Right lobe of liver (tissue), 6 donors: Measurements from ENCODE around the gene ACOT13. TPM values are rescaled to one million over a fixed set of nuclear protein-coding genes. Genes with fewer than 3 reads are reported as not detected.

Experiments used
- ATAC-seq, 4 donors: fragments of 200-7000 bp; cut with Tn5 transposase; one replicate each; pipeline ENCODE4 v1.9.1; 2020; ENCODE audit warnings: mild to moderate bottlenecking in 4 of 4, moderate library complexity in 4 of 4
- DNase-seq, 3 donors: peaks; one replicate each; pipeline ENCODE4 v3.0.0-alpha.2; 2020
- H3K27ac ChIP-seq, 3 donors: fragments of 200-600 bp; one replicate each; pipeline ENCODE4 v1.8.0; 2022
- H3K27me3 ChIP-seq, 2 donors: fragments of 200-600 bp; one replicate each; pipeline ENCODE4 v1.8.0; 2022
- H3K36me3 ChIP-seq, 4 donors: fragments of 200-600 bp; sonication (generic) in 1 of 4; one replicate each; pipeline versions ENCODE4 v1.5.1 to v1.8.0; 2017 to 2022; ENCODE audit warnings: control low read depth in 1 of 4
- H3K4me1 ChIP-seq, 4 donors: fragments of 200-600 bp; sonication (generic) in 1 of 4; one replicate each; pipeline versions ENCODE4 v1.5.1 to v1.8.0; 2017 to 2022; ENCODE audit warnings: control low read depth in 1 of 4
- H3K4me3 ChIP-seq, 3 donors: fragments of 200-600 bp; one replicate each; pipeline ENCODE4 v1.8.0; 2022
- H3K9me3 ChIP-seq, 4 donors: fragments of 200-600 bp; sonication (generic) in 1 of 4; one replicate each; pipeline versions ENCODE4 v1.5.1 to v1.8.0; 2017 to 2022; ENCODE audit warnings: control low read depth in 1 of 4
- CTCF ChIP-seq, 4 donors: fragments of 200-600 bp in 3 of 4; fragments of 450-650 bp in 1 of 4; IDR thresholded peaks; one replicate each; pipeline versions ENCODE4 v1.5.1 to v1.8.0; 2016 to 2022; ENCODE audit warnings: antibody characterized with exemption in 4 of 4, mild to moderate bottlenecking in 2 of 4
- POLR2A ChIP-seq: fragments of 450-650 bp; IDR thresholded peaks from one replicate; pipeline ENCODE4 v1.6.1; 2017; ENCODE audit warnings: antibody characterized with exemption, mild to moderate bottlenecking
- WGBS: methylation state at CpG from one replicate; pipeline ENCODE4 v1.1.6; 2018; ENCODE audit warnings: low coverage, low lambda C conversion rate; ENCODE audit not compliant: insufficient coverage; ENCODE audit errors: missing lambda C conversion rate; 5-methylcytosine and 5-hydroxymethylcytosine counted together
- intact Hi-C, 2 donors: fragments of 100-400 bp; cut with DNase I; formaldehyde crosslinking; loops; one replicate each; pipeline versions ENCODE4 v1.11.2 to v1.14.1; 2022
- total RNA-seq, 6 experiments: library from RNA; depleted of rRNA in 2 of 6; stranded (reverse); fragments of >200 nt in 2 of 6; fragmentation: NEBNext Ultra II Directional in 3 of 6; extraction: Animal tissue kit (Norgen Biotek cat#: 25700) in 3 of 6; gene quantifications; one replicate each; pipeline versions ENCODE4 v1.1.0 to v1.2.4, GENCODE V29; 2016 to 2023
- donor health status: DM: no; HTN: yes; CAD: no.
- donor health status: DM: no; HTN: no; CAD: no.
- donor health status: DM: no; HTN: no; CAD: no.
- donor health status: DM: no; HTN: yes; CAD: no.
- donor health status: DM: no; HTN: yes; CAD: no.

Gene ACOT13
- total RNA-seq, 6 experiments from 2014 or later = 14.0 to 53.6 (median 43.4) TPM

GRCh38 chr6:24642061-24642460 is 24.8 kb upstream of the ACOT13 start:
- TF ChIP-seq POLR2A (no peak), CTCF (IDR thresholded peaks at IDR 0.05) (no peak)
- H3K27ac ChIP-seq = no peak overlapping the region
- H3K9me3 ChIP-seq = no peaks in the 10 kb centered on the region
- no peaks in the 10 kb centered on the region for H3K36me3 ChIP-seq
- no peaks in the 10 kb centered on the region for H3K27me3 ChIP-seq
- H3K4me3 ChIP-seq = no peak overlapping the region
- intact Hi-C loops = no loop called here
- DNase-seq = no peak
- H3K4me1 ChIP-seq = no peaks in the 10 kb centered on the region
- ATAC-seq = no peak

GRCh38 chr6:24643920-24644319 is 23.0 kb upstream of the ACOT13 start:
- no peak overlapping the region for H3K4me3 ChIP-seq
- no peaks in the 10 kb centered on the region for H3K9me3 ChIP-seq
- ATAC-seq (no peak), DNase-seq (no peak)
- WGBS = 30% methylated on average over 2 of the region's 7 CpGs
- intact Hi-C loops = no loop called here
- no peaks in the 10 kb centered on the region for H3K36me3 ChIP-seq
- no peak for TF ChIP-seq POLR2A
- no peak for TF ChIP-seq CTCF (IDR thresholded peaks at IDR 0.05)
- no peak overlapping the region for H3K27ac ChIP-seq
- no peaks in the 10 kb centered on the region for H3K4me1 ChIP-seq
- no peaks in the 10 kb centered on the region for H3K27me3 ChIP-seq

GRCh38 chr6:24644377-24644776 is 22.5 kb upstream of the ACOT13 start:
- DNase-seq (no peak), ATAC-seq (no peak)
- H3K27ac ChIP-seq = no peak overlapping the region
- intact Hi-C loops = no loop called here
- TF ChIP-seq CTCF (IDR thresholded peaks at IDR 0.05) (no peak), POLR2A (no peak)
- no peak overlapping the region for H3K4me3 ChIP-seq
- H3K27me3 ChIP-seq = no peaks in the 10 kb centered on the region
- no peaks in the 10 kb centered on the region for H3K36me3 ChIP-seq
- 69% methylated on average over 4 of the region's 4 CpGs for WGBS
- no peaks in the 10 kb centered on the region for H3K4me1 ChIP-seq
- no peaks in the 10 kb centered on the region for H3K9me3 ChIP-seq

GRCh38 chr6:24646771-24647170 is 20.1 kb upstream of the ACOT13 start:
- 87% methylated on average over 8 of the region's 8 CpGs for WGBS
- DNase-seq (no peak), ATAC-seq (no peak)
- Histone ChIP-seq H3K4me3 (no peak overlapping the region), H3K27me3 (no peaks in the 10 kb centered on the region), H3K27ac (no peak overlapping the region), H3K9me3 (no peaks in the 10 kb centered on the region), H3K4me1 (no peaks in the 10 kb centered on the region), H3K36me3 (peaks cover 0 to 11% (median 4%) of the 10 kb centered on the region in 4 donors)
- intact Hi-C loops = no loop called here
- TF ChIP-seq CTCF (IDR thresholded peaks at IDR 0.05) (no peak), POLR2A (no peak)

- intact Hi-C loops = no loop called here
- WGBS = 91% methylated on average over 5 of the region's 5 CpGs
- Histone ChIP-seq H3K27ac (no peak overlapping the region), H3K4me3 (no peak overlapping the region), H3K27me3 (no peaks in the 10 kb centered on the region), H3K4me1 (no peaks in the 10 kb centered on the region), H3K9me3 (no peaks in the 10 kb centered on the region), H3K36me3 (peaks cover 0 to 26% (median 7%) of the 10 kb centered on the region in 4 donors)
- ATAC-seq = no peak
- DNase-seq = no peak
- no peak for TF ChIP-seq CTCF (IDR thresholded peaks at IDR 0.05)
- no peak for TF ChIP-seq POLR2A
These were observed 18.6 kb upstream of the ACOT13 start for GRCh38 chr6:24648276-24648675.
